Measurements from ENCODE around the gene MRPS18A. TPM values are rescaled to one million over a fixed set of nuclear protein-coding genes. Genes with fewer than 3 reads are reported as not detected.

Gene MRPS18A
- total and polyA plus RNA-seq, 9 of the 15 experiments (the other 6 are each of a cell fraction or from before 2014, with no cell fraction given), result 87.5 to 243 (median 125) TPM

GRCh38 chr6:43702534-43703440 lies 15.2 kb upstream of the MRPS18A start (continued):
- peak; percentile 61; the same call in 1 of the 2 replicates for TF ChIP-seq IRF9 (tag; IDR thresholded peaks at IDR 0.05)
- no peak for TF ChIP-seq ZNF140 (CRISPR knock-in tag; IDR thresholded peaks at IDR 0.05)
- peak; percentile 70 for TF ChIP-seq JUN (IDR thresholded peaks at IDR 0.05; ENCODE audit: borderline replicate concordance, low read depth, low read length)
- TF ChIP-seq JUN (CRISPR knock-in tag; IDR thresholded peaks at IDR 0.05; ENCODE audit: borderline replicate concordance), result no peak; the same call in 1 of the 2 replicates
- TF ChIP-seq ETV1 (tag; conservative IDR thresholded peaks at IDR 0.05; ENCODE audit: low read depth), result peak; percentile 75
- TF ChIP-seq ZBTB8A (IDR thresholded peaks at IDR 0.05; ENCODE audit: partially characterized antibody), result no peak
- TF ChIP-seq LCOR (CRISPR knock-in tag; IDR thresholded peaks at IDR 0.05), result peak; percentile 93
- no peak for TF ChIP-seq POLR2H (tag; IDR thresholded peaks at IDR 0.05; ENCODE audit: low read depth)
- TF ChIP-seq ELF4 (CRISPR knock-in tag; IDR thresholded peaks at IDR 0.05), result peak; percentile 97
- 0 out of 2 replicates have a peak, but pooled peaks have one; percentile 39 for TF ChIP-seq ZHX1 (conservative IDR thresholded peaks at IDR 0.05; ENCODE audit: low read length)
- TF ChIP-seq SUPT5H (IDR thresholded peaks at IDR 0.05), result peak; percentile 90
- TF ChIP-seq NCOA6 (IDR thresholded peaks at IDR 0.05), result no peak
- no peak for TF ChIP-seq REST (IDR thresholded peaks at IDR 0.05; ENCODE audit: borderline replicate concordance)
- TF ChIP-seq REST (CRISPR knock-in tag; IDR thresholded peaks at IDR 0.05; ENCODE audit: low read depth), result no peak
